Activated T-helper 1 cell treated with anti-CD3 and anti-CD28 coated beads, Interleukin-2, amount 50 U/mL, for 16 hours (primary cell): ENCODE results near the gene ANO2.
A peak's percentile ranks its signal among the peaks of the same experiment; 100 is the strongest.

Experiments
- DNase-seq, 2 donors: peaks; one replicate each; pipeline ENCODE4 v3.0.0-alpha.2; 2020; ENCODE audit warnings: low read depth in 1 of 2, low spot score in 1 of 2

ANO2 gene

GRCh38 chr12:5945071-5946008 lies at the start of gene ANO2:
ANO2 (minus strand) TSS chr12:5945259; CDS start chr12:5945217, 42 bp downstream.
- no peak for DNase-seq

DNA sequence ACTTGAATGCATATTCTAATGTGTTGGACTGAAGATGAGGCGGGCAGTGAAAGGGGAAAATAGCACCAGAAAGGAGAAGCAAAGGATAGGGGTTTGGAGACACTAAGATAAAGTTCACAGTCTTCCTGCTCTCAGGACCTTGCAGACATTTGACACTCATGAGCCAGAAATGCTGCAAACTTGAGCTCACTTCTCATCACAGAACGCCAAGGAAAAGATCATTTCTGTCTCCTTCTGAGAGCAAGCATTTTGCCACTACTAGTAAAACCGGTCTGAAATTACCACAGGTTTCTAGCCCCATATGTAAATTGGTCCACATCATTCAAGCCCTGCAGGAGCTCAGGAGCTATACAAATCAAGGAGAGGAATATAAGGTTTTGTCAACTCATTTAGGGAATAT lies 44.6 kb upstream of the ANO2 start:
- no peak for DNase-seq

DNA sequence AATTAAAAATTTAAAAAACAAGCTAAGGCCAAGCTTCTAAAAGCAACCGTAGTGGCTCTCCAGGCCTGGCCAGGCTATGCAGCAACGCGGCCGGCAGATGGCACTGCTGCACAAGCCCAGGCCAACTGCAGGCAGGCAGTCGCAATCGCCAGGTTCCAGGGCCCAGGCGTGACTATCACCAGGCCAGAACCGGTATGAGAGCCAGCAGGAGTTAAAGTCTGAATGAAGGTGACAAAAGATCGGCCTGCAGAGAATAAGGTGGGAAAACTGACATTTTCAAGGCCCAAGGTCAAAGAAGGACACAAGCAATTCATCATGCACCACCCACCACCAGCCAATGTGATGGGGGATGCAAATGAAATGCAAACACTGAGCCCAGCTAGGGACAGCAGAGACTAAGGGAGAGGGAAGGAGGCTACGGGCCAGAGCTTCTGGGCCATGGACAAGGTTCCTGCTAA lies 43.6 kb upstream of the ANO2 start:
- peak; percentile 41 to 49 for DNase-seq

- DNase-seq: no peak
Observed at GRCh38 chr12:5988088-5988487, 43.0 kb upstream of the ANO2 start.

DNA sequence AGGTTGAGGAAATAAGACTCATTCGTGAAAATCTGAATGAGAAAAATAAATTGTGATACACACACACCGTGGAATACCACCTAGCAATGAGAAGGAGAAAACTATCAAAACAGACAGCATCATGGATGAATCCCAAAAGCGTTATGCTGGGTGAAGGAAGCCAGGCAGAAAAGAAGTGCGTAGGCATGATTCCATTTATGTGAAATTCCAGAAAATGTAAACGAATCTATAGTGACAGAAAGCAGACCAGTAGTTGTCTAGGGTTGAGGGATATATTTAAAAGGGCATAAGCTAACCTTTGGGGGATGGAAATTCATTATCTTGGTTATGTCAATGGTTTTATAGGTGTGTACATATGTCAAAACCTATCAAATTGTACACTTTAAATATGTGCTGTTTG lies 42.5 kb upstream of the ANO2 start:
- no peak for DNase-seq

DNA sequence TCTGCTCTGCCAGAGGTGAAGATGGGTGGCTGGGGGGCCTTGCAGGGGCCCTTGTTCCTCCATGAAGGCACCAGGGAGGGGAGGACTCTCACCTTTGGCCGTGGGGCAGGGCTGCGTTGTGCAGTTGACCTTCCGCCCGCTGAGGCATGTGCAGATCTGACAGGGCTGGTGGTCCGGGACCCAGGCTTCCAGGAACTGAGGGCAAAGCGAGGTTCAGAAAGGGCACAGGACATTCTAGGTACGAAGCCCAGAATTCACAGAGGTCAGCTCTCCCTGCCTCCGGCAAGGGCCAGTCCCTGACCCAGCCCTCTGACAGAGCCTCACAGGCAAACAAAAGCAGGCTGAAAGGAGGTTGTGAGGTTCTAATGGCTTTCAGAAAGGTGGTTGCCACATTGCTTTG lies 40.4 kb upstream of the ANO2 start:
- DNase-seq: no peak

DNA sequence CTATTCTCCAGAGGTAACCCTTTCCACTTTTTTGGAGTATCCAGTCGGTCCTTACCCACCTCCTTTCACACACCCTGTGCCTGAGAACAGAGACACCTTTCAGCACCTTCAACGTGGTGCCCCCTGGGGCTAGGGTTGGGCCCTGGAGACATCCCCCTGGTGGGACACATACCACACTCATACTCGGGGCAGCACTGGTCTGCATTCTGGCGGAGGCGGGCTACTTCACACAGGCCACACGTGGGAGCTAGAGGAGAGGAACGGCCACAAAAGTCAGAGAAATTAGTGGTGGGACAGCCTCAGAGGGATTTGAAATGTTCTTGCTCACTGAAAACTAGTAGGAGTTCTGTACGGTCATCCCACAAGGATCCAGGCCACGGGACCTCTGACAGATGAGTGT lies 39.8 kb upstream of the ANO2 start:
- no peak for DNase-seq

DNA sequence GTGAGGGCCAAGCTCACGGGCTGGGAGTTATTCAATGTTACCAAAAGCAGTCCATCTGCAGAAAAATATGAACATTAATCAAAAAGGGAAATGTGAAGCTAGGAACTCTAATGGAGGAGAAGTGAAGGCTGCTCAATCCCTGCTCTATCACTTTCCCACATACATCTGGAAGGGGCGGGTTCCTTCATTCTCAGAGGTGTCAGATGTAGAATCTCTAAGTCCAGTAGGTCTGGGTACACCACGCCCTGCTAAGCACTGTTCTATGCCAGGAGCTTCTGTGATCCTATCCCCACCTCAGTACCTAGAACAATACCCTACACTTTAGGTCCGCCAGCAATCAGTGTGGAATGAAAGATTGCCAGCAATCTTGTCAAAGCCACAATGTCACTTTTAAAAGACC lies 37.0 kb upstream of the ANO2 start:
- DNase-seq: no peak

GRCh38 chr12:5977556-5977955 lies 32.5 kb upstream of the ANO2 start:
- DNase-seq: no peak

GRCh38 chr12:5976711-5977110 lies 31.7 kb upstream of the ANO2 start:
- no peak for DNase-seq

DNA sequence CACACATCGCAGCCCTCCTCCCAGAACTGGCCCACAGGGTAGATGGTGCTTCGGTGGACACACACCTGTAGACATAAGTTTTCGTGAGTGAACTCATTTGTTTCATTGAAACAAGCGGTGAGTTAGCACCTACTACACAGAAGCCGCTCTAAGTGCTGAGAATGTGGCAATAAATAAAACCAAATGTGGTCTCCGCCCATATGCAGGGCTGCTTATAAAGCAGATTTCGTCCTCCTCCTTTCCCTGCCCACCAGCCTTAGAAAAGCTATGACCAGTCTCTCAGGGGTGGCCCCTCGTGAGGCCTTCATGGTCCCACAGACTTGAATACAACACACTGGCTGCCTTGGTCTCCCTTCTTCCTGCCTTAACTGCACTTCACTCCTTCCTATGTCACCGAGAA lies 31.1 kb upstream of the ANO2 start:
- no peak for DNase-seq

GRCh38 chr12:5973461-5974115 lies 28.5 kb upstream of the ANO2 start:
- DNase-seq: no peak

DNA sequence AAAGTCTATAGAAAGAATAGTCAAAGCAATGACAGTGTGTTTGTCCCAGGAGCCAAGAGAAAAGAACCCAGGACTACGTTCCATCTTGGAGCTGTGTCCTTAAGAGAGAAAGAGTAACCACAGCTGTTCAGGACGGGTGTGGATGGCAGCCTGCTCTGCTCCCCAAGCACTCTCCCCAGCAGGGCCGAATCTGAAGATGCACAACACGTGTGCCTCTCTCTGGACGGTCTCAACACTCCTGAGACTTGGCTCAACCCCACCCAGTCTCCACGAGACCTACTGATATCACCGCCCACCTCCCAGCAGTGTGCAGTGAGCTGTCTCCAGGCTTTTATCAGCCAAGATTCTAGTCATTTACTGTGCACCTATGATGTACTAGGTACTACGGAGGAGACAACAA lies 27.3 kb upstream of the ANO2 start:
- DNase-seq: no peak

GRCh38 chr12:5971194-5971850 lies 26.3 kb upstream of the ANO2 start:
- no peak for DNase-seq

DNA sequence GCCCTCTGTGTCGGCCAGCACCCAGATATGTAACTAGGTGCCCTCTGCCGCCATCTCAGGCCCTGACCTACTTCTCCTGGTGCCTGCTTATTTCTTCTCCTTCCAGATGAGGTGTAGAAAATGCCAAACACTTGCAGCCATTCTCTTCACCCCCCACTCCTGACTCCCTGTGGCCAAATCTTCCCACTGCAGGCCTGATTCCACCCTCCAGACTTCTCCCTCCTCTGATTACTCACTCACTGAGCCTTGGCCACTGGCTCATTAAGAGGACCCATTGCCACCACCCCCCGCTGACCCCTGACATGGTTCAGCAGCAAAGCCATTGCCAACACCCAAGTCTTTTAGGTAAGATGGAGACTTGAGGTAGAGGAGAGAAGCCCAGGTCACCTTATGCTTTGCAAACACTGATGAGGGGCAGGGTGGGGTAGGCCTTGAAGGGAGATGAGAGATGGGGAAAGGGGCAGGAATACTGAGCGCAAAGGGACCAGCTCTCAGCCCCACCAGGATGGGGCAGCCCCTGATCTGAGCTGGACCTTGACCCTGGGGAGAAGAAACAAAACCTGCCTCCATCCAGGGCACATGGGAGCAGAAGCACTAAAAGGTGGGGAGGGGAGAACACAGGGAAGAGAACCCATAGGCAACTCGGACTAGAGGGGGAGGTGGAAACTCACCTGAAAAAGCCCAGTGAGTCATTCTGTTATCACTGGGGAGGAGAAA lies 25.1 kb upstream of the ANO2 start:
- no peak for DNase-seq

DNA sequence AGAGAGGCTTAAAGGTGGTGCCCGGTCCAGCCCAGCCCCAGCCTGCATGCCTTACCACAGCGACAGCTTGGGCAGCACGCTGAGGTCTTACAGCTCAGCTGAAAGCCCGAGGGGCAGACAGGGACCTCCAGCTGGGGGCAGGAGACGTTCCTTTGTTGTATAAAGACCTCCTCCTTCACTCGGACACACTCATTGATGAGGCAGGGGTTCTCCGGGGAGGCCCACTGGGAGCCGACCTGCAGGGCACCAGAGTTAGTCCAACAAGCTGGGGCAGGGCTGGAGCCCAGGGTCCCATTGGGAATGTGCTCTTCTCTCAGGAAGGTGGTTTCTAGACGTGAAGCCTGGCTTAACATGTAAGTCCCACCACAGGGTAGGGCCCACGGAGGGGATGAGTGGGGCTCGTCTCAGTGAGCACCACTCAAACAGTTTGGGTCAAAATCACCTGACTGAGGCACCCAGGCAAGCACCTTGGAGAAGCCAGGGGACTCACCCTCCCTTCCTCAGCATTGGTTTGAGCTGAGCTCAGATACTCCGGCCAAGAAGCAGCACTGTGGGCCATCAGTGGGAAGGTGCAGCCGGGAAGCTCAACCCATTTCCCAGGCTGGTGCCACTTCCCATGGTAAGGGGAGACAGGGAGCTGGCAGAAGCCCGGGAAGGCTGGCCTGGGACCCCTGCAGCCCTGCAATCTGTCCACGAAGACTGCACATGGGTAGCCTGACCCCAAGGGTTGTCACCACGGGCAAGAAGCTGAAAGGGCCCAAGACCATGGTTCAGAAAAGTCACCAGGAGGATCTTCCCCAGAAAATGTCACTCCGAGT lies 24.3 kb upstream of the ANO2 start:
- no peak for DNase-seq

GRCh38 chr12:5967645-5968415 lies 22.8 kb upstream of the ANO2 start:
- DNase-seq: no peak

DNA sequence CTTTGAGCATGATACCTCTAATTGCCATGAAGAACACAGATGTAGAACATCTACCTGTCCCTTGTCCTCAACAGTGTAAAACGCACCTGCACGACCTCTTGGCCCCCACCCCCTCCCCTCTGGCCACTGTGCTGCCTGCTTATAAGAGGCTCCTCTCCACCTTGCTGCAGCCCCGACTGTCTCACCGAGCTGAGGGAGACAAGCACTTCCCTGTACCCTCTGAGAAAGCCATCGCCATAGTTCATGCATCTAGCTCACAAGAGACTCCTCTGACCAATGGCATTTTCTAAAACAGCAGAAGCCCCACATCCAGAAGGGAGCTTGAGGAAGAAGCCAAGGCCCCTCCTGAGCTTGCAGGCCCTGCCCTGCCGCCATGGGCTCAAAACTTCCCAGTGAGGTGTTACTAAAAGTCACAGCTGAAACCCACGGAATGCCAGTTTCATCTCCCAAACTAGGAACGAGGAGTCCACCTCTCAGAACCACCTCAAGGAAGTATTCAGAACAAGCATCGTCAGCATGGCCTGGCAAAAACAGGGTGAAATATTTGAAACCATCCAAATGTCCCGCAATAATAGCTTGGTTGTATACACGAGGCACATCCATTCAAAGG lies 21.5 kb upstream of the ANO2 start:
- no peak for DNase-seq

- DNase-seq: no peak
Observed at GRCh38 chr12:5965950-5966383, 20.9 kb upstream of the ANO2 start.
